Muscle layer of colon (tissue), 2 donors: ENCODE data around the gene ORMDL3.
"Not testable (repeated sequence)": the region's sequence is repeated elsewhere in the genome, so short reads cannot be mapped to it uniquely, and the experiment has no call there.

Experiments used
- H3K27ac ChIP-seq: one replicate; pipeline ENCODE4 v1.7.0; 2013; ENCODE audit warnings: low read depth, mild to moderate bottlenecking, low read length, moderate library complexity
- H3K27me3 ChIP-seq, 2 donors: one replicate each; pipeline ENCODE4 v1.7.0; 2013; ENCODE audit warnings: low read length in 2 of 2, mild to moderate bottlenecking in 2 of 2; ENCODE audit not compliant: insufficient read depth in 2 of 2, control insufficient read depth in 1 of 2
- H3K36me3 ChIP-seq: one replicate; pipeline ENCODE4 v1.7.0; 2013; ENCODE audit warnings: mild to moderate bottlenecking, low read length; ENCODE audit not compliant: insufficient read depth
- H3K4me1 ChIP-seq: one replicate; pipeline ENCODE4 v1.7.0; 2013; ENCODE audit warnings: mild to moderate bottlenecking, low read length; ENCODE audit not compliant: insufficient read depth
- H3K4me3 ChIP-seq, 2 donors: one replicate each; pipeline ENCODE4 v1.7.0; 2013; ENCODE audit warnings: low read length in 2 of 2, low read depth in 1 of 2, mild to moderate bottlenecking in 1 of 2, moderate library complexity in 1 of 2
- H3K9ac ChIP-seq: one replicate; pipeline ENCODE4 v1.7.0; 2013; ENCODE audit warnings: low read length
- H3K9me3 ChIP-seq: one replicate; pipeline ENCODE4 v1.7.0; 2013; ENCODE audit warnings: mild to moderate bottlenecking, low read length
- donor health status: abdominal sarcoma.
- donor health status: Adenocarcinoma of cecum.

The ORMDL3 gene

DNA sequence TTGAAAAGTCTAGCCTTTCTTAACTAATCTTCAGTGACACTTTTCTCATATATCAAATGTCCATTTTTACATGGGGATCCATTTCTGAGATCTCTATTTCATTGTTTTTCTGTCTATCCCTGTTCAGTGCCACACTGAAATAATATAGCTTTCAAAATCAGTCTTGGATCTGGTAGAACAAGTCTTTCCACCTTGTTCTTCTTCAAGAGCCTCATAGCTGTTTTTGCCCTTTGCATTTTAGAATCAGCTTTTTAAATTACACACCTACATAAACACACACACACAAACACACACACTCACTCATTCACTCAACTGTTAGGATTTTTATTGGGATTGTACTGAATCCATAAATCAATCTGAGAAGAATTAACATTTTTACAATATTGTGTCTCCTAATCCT lies 28.2 kb downstream of the ORMDL3 start:
- Histone ChIP-seq H3K36me3 (no peaks in the 10 kb centered on the region), H3K9me3 (no peaks in the 10 kb centered on the region), H3K27me3 (no peaks in the 10 kb centered on the region), H3K4me3 (no peak overlapping the region), H3K9ac (no peak overlapping the region), H3K27ac (no peak overlapping the region), H3K4me1 (no peaks in the 10 kb centered on the region)

DNA sequence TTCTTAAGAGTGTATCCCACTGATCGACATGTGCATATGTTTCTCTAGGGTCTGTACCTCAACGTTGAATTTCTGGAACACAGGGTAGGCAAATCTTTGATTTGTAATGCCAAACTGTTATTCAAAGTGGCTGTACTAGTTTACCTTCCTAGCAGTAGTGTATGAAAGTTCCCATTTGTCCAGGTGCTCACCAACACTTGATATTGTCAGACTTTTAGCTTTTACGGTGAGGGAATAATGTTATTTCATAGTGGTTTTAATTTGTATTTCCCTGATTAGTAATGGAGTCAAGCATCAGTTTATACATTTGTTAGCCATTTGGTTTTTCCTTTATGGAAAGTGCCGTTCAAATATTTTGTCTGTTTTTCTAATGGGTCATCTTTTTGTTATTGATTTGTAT lies 29.3 kb downstream of the ORMDL3 start:
- Histone ChIP-seq H3K4me1 (no peaks in the 10 kb centered on the region), H3K9ac (no peak overlapping the region), H3K27ac (no peak overlapping the region), H3K9me3 (no peaks in the 10 kb centered on the region), H3K4me3 (no peak overlapping the region), H3K36me3 (no peaks in the 10 kb centered on the region), H3K27me3 (no peaks in the 10 kb centered on the region)

DNA sequence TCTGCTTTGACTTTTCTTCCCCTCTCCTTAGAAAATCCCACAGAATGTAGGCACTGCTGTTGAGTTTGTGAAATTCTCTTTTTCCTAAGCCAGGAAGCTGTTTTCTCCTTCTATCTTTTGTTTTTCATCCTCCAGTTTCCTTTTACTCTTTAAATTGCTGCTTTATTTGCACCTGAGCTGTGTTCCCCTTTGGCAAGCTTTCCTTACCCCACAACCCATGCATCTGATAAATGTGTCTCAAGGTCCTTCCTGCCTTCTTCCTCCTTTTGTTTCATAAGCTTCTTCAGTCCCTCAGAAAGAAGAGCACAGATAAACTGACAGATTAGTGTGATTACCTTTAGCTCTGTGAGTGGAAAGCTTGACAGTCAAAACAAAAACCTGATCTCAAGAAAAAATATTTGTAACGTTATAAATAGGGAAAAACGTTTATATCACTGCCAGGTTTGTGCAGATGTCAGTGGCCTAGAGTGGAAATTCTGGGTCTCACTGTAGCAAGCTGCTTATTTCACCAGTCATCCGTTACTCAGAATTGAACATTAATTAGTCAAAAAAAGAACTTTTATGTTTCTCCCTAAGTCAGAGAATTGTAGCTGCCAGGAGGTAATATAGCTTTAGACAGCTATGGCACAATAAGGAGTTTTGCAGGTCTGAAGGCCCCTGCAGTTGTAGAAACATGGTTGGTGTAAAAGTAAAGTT lies 32.6 kb downstream of the ORMDL3 start:
- Histone ChIP-seq H3K27me3 (no peaks in the 10 kb centered on the region), H3K27ac (no peak overlapping the region), H3K4me3 (no peak overlapping the region), H3K9me3 (no peaks in the 10 kb centered on the region), H3K4me1 (no peaks in the 10 kb centered on the region), H3K9ac (no peak overlapping the region), H3K36me3 (no peaks in the 10 kb centered on the region)

DNA sequence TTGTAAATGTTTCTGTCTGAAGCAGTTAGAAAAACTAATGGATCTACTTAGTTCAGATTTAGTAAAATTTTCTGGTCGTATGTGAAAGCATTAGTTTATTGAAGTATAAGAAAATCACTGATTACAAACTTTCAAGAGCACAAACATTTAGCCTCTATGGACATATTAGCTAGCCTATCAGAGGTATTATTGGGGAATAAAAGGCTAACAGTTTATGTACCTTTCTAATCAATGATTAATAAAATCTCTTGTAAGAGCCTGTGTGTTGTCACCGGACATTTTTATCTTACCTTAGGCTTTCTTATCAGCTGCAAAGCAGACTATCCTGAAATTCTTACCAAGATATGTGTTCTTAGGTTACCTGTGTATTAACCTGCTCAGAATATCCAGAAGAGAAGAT lies 38.2 kb downstream of the ORMDL3 start:
- H3K9ac ChIP-seq = no peak overlapping the region
- no peak overlapping the region for H3K4me3 ChIP-seq
- H3K36me3 ChIP-seq = no peaks in the 10 kb centered on the region
- no peaks in the 10 kb centered on the region for H3K4me1 ChIP-seq
- H3K27ac ChIP-seq = no peak overlapping the region
- no peaks in the 10 kb centered on the region for H3K9me3 ChIP-seq
- no peaks in the 10 kb centered on the region for H3K27me3 ChIP-seq

DNA sequence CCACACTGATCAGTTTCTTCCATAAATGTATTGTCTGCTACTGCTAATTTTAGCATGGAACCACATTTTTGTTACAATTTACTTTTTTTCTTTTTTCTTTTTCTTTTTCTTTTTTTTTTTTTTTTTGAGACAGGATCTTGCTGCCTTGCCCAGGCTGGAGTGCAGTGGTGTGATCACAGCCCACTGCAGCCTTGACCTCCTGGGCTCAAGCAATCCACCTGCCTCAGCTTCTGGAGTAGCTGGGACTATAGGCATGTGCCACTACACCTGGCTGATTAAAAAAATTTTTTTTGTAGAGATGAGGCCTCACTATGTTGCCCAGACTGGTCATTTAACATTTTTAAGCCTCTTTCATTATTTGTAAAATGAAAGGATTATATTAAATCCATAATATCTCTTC lies 40.3 kb downstream of the ORMDL3 start:
- Histone ChIP-seq H3K9ac (no peak overlapping the region), H3K36me3 (no peaks in the 10 kb centered on the region), H3K9me3 (no peaks in the 10 kb centered on the region), H3K27ac (no peak overlapping the region), H3K4me1 (no peaks in the 10 kb centered on the region), H3K4me3 (no peak overlapping the region), H3K27me3 (no peaks in the 10 kb centered on the region)

DNA sequence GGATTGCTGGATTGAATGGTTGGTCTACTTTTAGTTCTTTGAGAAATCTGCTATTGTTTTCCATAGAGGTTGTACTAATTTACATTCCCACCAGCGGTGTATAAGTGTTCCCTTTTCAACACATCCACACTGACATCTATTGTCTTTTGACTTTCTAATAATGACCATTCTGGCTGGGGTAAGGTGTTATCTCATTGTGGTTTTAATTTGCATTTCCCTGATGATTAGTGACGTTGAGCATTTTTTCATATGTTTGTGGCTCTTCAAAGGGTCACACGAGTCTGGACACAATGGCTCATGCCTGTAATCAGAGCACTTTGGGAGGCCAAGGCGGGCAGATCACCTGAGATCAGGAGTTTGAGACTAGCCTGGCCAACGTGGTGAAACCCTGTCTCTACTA lies 41.3 kb downstream of the ORMDL3 start:
- not testable (repeated sequence) for H3K4me1 ChIP-seq, H3K36me3 ChIP-seq, H3K27ac ChIP-seq, H3K9ac ChIP-seq, H3K9me3 ChIP-seq, H3K27me3 ChIP-seq, H3K4me3 ChIP-seq

DNA sequence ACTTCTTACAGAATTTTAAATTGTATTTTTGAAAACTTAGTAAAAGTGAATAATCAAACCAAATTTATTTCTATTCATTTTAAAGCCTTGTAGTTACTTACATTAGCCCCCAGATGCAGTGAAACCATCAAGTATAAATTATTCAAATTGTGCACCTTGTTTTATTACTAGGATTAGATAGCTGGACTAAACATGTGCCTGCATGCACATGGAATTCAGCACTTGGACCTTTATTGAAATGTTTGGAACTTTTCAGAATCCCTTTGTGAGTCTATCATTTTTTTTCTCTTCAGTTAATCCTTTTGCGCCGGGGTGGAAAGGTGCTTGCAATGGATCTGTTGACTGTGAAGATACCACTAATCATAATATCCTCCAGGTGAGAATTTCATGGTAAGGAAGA lies 54.6 kb downstream of the ORMDL3 start:
- Histone ChIP-seq H3K9me3 (no peaks in the 10 kb centered on the region), H3K4me1 (no peaks in the 10 kb centered on the region), H3K4me3 (no peak overlapping the region), H3K36me3 (no peaks in the 10 kb centered on the region), H3K27ac (no peak overlapping the region), H3K9ac (no peak overlapping the region), H3K27me3 (peaks cover under 1 to 11% of the 10 kb centered on the region in 2 donors)

DNA sequence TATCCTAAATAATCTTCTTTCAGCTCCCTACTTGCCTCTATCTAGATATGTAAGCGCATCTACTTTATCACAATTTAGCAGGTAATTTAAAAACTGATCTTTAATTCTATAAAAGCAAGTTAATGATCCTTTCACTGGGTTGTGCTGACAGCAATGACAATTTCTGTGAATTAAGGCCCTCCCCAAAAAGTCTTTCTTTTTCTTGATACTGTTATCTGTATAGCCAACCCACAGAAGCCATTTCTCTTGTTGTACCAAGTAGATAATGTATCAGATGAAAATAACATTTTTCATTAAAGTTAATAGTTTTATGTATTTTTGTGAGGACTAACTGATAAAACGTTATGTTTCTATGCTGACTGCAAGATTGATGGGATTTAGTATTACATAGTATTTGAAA lies 55.6 kb downstream of the ORMDL3 start:
- H3K36me3 ChIP-seq = no peaks in the 10 kb centered on the region
- H3K4me1 ChIP-seq = no peaks in the 10 kb centered on the region
- no peak overlapping the region for H3K9ac ChIP-seq
- no peaks in the 10 kb centered on the region for H3K9me3 ChIP-seq
- H3K27ac ChIP-seq = no peak overlapping the region
- H3K4me3 ChIP-seq = no peak overlapping the region
- H3K27me3 ChIP-seq = peaks cover 10 to 19% of the 10 kb centered on the region in 2 donors
